HG03457 (cell line): ENCODE data around the gene FKBP6.
A peak's percentile ranks its signal among the peaks of the same experiment; 100 is the strongest.
"Not testable (repeated sequence)": the region's sequence is repeated elsewhere in the genome, so short reads cannot be mapped to it uniquely, and the experiment has no call there.

ENCODE experiments used
- ATAC-seq: cut with Tn5 transposase; IDR thresholded peaks from one replicate; pipeline ENCODE4 v1.9.1; 2021; ENCODE audit warnings: moderate number of reproducible peaks; ENCODE audit not compliant: unreplicated experiment

Gene FKBP6, protein sequence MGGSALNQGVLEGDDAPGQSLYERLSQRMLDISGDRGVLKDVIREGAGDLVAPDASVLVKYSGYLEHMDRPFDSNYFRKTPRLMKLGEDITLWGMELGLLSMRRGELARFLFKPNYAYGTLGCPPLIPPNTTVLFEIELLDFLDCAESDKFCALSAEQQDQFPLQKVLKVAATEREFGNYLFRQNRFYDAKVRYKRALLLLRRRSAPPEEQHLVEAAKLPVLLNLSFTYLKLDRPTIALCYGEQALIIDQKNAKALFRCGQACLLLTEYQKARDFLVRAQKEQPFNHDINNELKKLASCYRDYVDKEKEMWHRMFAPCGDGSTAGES

DNA sequence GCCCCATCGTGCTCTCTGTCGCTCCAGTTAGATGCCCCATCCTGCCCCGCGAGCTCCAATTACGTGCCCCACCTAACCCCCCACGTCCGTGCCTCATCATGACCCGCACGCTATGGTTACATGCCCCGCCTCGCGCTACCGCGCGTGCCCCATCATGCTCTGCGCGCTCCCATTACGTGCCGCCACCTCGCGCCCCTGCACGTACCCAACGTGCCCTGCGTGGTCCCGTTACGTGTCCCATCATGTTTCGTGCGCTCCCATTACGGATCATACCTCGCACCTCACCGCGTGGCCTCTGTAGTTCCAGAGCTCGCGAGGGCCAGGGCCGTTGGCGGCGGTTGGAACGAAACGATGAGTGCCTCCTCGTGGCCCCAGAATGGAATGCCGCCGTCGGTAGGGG, at the start of gene FKBP6, which contains the start of gene TRIM50:
FKBP6 (plus strand) TSS at position 240 of the 400 bp plus-strand sequence. CDS start 268 bp downstream, outside the sequence.
TRIM50 (minus strand) TSS at position 161 of the 400 bp plus-strand sequence. CDS start 3,295 bp downstream, outside the sequence.
- ATAC-seq = not testable (repeated sequence)

DNA sequence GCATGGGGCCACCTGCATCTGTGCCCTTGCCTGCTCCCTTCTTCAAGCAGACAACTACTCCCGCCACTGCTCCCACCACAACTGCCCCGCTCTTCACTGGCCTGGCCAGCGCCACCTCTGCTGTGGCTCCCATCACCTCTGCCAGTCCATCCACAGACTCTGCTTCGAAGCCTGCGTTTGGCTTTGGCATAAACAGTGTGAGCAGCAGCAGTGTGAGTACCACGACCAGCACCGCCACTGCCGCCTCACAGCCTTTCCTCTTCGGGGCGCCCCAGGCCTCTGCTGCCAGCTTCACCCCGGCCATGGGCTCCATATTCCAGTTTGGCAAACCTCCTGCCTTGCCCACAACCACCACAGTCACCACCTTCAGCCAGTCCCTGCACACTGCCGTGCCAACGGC, 30.7 kb upstream of the FKBP6 start:
- ATAC-seq = not testable (repeated sequence)

DNA sequence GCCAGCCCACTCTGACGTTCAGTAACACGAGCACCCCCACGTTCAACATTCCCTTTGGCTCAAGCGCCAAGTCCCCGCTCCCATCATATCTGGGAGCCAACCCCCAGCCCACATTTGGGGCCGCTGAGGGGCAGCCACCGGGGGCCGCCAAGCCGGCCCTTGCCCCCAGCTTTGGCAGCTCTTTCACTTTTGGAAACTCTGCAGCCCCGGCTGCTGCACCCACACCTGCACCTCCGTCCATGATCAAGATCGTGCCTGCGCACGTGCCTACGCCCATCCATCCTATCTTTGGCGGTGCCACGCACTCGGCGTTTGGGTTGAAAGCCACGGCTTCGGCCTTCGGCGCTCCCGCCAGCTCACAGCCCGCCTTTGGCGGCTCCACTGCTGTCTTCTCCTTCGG, 30.3 kb upstream of the FKBP6 start:
- ATAC-seq = not testable (repeated sequence)

DNA sequence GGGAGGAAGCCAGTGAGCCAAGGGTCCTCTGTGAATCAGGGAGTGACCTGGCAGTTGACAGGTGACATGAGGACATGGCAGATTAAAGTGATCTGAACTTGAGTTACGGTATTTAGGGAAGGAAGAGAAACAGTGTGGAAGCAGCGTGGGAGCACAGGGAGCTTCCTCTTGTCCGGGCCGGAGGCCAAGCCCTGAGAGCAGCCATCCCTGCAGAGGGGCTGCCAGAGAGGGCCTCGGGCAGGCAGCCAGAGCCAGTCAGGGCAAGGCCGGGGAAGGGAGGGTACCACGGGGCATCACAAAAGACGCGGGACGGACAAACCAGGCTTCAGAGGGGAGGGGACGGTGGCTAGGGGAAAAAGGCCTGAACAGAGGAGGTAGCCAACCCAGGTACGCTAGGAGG, 28.1 kb upstream of the FKBP6 start:
- ATAC-seq = not testable (repeated sequence)

DNA sequence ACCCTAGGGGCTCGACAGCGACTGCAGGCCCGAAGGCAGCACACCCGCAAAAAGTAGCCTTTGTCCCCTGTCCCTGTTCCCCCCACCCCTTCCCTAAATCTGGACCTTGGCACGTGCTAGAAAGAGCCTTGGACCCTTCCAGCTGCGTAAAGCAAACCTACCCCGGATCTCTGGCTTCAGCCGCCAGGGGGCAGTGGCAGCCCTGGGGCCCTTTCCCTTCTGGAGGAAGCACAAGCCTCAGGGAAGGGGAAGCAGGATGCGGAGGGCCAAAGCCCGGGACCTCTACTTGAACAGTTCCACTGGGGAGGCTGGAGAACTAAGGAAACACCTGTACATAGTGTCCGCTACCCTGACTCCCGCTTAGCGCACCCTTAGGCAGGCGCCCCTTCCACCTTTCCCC, 26.9 kb upstream of the FKBP6 start:
- ATAC-seq = not testable (repeated sequence)

DNA sequence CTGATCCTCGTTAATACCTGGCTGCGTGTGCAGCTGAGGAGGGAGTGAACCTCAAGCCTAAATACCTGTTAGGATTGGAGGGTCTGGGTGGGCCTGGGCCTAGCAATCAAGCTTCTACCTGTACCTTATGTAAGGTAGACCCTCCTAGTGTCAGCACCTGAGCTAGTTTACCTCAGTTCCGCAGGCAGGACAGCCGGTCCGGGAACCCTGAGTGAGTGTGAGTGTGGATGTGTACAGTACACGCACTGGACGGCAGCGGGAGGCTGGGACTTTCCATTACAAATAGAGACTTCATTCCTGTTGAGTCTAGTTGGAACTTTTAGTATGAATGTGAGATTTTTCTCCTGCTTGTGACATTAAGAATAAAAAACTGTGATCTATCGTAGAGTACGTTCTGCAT, 25.1 kb upstream of the FKBP6 start:
- ATAC-seq = not testable (repeated sequence)

DNA sequence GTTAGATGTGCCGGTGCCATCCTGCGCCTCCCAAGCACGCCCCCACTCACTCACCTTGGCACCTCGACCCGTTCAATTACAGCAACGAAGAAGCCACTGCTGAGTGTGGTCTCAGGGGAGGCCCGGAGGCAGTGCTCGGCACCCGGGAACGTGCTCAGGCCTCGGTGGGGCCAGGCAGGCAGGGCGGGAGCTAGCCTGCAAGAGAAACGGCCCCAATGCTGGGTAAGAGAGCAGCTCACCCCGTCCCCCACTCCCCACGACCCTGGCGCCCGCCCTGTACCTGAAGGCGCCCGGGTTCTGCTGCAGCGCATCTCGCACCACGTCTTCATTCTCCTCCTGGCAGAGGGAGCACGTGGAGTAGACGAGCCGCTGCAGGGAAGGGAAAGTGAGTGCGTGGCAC, 24.4 kb upstream of the FKBP6 start:
- ATAC-seq = no peak

DNA sequence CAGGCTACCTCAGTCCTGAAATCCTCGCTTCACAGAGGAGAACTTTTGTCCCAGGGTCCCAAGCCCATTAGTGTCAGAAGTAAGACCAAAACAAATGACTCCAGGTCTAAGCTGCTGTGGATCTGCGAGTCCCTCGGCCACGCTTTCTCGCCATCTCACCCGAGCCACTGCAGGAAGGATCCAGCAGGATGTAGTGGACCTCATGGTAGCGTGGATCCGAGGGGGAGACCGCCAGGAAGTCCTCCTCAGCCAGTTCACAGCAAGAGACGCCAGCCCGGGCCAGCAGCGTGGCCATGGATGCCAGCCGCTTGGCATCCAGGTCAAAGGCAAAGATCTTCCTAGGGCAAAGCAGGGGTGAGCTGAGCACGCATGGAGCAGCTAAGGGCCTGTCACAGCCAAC, 23.9 kb upstream of the FKBP6 start:
- ATAC-seq = no peak

DNA sequence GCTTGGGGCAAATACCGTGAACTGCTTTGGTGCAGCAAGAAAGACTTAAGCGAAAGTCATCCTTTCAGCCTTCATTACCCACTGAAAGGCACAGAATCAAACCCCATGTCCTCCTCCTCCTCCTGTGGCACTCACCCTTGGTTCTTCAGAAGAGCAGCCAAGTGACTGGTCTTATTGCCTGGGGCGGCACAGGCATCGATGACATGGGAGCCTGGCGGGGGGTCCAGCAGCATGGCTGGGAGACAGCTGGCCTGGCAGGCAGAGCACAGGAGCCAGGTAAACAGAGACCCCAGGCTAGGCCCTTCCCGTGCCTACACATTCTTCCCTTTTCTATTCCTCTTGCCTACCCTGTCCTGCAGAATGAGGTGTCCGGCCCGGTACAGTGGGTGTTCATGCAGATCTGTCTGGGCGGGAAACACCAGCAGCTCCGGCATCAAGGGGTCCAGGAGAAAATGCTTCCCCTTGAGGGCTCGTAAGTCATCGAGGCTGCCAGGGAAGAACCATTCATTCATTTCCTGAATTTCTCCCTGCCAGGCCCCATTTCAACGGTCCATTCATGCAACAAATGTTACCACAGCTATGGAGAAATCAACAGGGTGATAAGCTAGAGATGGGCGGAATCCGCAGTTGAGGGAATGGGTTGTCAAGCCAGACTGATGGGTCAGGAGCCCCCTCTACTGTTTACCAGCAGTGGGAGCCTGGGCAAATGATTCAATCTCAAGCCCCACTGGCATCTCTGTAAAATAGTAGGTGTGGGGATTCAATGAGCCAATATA, 23.2 kb upstream of the FKBP6 start:
- ATAC-seq = not testable (repeated sequence)

DNA sequence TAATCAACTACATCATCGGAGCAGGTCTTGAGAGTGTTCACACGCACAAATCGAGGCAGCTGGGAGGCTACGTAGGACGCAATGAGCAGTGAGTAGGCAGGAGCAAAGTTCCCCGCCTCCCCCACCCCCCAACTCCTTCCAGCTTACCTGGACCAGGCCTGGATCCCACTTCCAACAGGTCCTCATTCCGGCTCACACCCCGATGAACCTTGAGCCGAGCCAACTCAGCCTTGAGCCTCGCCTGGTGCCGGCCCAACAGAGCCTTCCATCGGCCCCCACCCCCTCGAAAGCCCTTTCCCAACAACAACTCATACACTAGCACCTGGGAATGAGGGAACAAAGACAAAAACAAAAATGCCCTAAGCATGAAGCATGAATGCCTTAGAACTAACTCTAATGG, 20.5 kb upstream of the FKBP6 start:
- ATAC-seq = no peak

DNA sequence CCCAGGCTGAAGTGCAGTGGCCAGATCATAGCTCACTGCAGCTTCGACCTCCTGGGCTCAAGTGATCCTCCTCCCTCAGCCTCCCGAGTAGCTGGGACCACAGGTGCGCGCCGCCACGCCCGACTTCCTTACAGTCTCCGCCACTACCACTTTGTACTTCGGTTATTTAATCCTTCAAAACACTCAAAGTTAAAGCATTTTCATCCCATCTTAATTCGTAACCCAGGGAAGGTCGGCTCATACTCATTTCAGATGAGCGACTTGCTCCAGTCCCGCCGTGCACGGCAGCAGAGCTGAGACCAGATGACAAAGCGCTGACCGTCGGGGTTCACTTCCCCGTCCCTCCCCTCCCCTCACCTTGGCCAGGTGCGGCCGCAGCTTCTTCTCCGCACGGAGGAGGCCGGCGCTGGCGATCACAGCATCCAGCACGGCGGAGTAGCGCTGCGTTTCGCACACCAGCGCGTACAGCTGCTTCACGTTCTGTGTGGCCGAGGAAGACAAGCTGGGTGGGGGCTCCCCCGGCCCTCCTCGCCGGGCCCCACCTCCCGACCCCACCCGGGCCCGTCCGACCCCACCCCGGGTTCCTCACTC, 19.8 kb upstream of the FKBP6 start:
- ATAC-seq = peak; percentile 46

DNA sequence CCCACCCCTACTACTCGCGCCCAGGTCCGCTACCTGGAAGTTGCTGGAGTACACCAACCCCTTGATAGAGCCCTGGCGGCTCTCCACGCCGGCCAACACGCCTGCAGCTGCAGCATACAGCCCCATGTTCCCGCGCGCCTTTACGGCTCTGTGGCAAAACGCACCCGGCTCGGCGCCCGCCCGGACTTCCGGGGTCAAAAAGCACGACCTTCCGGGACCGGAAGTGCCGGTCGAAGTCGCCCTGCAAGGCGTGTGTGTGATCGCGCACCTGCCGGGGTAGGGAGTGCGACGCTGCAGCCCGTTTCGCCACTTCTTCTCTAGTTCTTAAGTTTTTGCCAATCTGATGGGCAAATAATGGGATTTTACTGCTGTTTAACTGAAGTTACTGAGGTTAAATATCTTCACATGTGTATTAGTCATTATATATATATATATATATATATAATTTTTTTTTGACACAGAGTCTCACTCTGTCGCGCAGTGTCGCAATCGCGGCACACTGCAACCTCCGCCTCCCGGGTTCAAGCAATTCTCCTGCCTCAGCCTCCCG, 19.2 kb upstream of the FKBP6 start, which contains the start of gene NSUN5:
NSUN5 (minus strand) TSS at position 162 of the 550 bp plus-strand sequence; CDS start at position 126, 36 bp downstream.
- ATAC-seq = peak; percentile 71

DNA sequence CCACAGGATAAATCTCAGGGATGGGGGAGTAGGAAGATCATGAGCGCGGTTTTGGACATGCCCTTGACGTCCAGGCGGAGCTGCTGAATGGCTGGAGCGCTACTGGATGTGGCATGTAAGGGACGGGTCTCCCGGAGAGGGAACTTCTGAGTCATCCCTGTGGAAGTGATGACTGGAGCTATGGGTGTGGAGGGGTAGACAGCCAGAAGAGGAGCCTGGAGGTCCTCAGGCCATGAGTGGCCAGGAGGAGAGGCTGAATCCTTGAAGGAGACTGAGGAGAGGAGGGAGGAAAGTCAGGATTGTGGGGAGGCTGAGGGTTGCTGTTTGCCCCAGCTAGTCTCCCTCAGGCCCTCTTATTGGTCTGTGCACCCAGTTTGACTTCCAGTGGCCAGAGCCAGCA, 16.5 kb upstream of the FKBP6 start:
- ATAC-seq = not testable (repeated sequence)

DNA sequence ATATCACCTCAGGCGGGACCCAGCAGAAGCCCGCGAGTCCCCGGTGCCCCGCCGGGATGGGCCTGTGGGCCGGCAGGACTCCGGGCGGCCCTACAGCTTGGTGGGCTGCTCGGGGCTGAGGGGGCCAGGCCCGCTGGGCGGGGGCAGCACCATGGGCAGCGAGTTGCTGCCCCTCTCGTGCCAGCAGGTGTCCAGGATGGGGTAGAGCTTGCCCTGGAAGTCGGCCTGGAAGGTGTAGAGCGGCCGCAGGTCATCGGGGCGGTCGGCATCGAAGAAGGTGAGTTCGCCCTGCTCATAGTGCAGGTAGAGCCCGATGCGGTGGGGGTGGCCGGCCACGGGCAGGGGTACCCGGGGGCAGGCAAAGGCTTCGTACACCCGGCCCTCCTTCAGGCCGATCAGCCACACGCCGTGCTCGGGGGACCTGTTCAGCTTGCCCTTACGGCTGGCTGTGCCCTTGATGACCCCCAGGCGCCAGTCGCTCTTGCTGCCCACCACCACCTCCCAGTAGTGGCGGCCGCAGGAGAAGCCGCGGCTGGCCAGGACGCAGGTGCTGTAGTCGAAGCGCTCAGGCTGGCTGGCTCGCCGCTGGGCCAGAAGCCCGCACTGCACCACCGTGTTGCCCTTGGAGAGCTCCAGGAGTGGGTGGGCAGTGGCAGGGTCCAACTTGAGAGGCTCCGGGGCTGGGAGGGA, 15.0 kb upstream of the FKBP6 start:
- ATAC-seq = no peak

DNA sequence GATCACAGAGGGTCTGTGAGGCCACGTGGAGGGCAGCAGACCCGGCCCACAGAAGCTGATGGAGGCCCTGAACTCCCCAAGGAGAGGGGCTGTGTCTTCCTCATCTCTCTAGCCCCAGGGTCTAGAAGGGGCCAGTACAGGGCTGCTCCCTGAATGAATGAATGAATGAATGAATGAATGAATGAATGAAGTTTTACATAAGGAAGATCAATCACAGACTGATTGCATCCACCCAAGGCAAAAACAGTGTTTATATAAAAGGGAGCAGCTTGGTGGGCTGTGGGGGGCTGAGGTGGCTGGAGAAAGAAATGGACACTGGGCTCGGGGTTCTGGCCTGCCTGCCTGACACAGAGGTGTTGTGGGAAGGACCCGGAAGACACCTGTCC, 14.4 kb upstream of the FKBP6 start:
- ATAC-seq = no peak

DNA sequence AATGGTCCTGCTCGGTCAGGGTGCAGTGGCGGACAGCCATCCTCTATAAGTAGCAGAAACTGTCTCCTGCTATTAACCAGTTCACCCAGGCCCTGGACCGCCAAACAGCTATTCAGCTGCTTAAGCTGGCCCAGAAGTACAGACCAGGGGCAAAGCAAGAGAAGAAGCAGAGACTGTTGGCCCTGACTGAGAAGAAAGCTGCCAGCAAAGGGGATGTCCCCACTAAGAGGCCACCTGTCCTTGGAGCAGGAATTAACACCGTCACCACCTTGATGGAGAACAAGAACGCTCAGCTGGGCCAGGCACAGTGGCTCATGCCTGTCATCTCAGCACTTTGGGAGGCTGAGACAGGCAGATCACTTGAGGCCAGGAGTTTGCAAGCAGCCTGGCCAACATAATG, 13.7 kb upstream of the FKBP6 start:
- ATAC-seq = no peak

DNA sequence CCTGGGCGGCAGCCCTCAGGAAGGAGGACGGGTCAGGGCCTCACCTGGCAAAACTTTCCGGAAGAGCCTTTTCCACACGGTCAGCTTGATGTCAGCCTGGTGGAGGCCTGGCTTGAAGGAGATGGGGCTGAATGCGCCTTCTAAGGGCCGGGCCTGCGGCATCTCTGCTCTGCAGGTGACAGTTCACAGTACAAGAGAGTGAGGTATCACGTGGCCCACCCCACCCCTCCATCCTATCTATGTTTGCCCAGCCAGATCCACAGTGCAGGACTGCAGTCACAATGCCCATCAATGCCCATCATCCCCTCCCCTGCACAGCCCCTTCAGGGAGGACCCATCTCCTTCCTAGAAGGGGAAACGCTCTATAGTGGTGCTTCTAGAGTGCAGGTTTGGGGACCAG, 11.4 kb upstream of the FKBP6 start:
- ATAC-seq = no peak

DNA sequence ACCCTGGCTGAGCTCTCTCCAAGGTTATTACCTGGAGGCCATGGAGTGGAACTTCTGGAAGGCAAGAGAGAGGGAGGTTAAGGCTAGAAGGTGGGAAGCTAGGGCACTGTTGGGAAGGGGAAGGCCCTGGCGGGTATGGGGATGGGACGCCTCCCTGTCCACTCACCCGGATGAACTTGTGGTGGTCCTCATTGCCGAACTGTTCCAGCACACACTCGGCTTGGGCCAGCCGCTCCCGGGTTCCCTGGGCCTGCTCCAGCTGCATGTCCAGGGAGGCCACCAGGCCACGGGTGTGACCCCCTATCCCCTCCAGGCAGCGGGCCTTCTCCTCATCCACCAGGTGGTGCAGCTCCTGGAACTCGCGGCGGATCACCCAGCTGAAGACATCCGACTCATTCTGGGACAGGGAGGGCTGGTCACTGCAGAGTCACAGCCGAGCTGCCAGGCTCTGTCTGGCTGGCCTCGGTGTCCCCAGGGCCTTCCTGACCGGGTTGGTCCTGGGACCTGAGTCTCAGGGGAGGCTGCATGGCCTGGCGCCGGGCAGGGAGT, 9.2 kb upstream of the FKBP6 start:
- not testable (repeated sequence) for ATAC-seq

DNA sequence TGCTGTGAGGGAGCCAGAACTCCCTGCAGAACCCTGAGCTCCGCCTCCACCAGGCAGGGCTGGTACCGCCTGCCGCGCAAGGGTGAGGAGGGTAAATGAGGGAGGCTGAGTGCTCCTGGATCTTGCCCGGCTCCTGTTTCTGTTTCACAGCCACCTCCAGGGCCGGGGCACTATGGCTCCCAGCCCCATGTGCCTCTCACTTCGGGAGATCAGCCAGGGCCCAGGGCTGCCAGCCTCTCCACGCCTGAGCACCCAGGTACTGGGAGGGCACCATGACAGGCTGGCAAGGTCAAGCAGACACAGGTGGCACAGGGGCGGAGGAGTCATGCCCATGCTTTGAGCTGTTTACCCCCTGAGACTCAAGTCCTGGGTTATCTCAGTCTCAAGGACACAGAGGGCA, 8.4 kb upstream of the FKBP6 start:
- not testable (repeated sequence) for ATAC-seq

DNA sequence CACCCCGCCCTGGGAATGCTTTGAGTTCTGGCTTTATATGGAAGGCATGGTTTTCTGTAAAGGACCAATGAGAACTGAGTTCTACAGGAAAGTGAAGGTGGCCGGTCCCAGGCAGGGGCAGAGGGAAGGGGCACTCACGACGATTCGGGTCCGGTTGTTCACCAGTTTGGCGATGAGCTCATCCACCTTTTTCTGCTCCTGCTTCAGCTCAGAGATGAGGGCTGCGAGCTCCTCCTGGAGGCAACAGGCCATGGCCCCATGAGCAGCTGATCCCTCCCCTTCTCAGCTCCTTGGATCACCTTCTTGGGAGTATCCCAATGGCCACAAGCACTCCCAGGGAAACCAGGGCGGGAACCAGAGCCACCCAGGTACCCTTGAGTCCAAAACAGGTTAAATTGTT, 8.0 kb upstream of the FKBP6 start:
- ATAC-seq = not testable (repeated sequence)
